ENCODE results near the gene SCIN.

DNA sequence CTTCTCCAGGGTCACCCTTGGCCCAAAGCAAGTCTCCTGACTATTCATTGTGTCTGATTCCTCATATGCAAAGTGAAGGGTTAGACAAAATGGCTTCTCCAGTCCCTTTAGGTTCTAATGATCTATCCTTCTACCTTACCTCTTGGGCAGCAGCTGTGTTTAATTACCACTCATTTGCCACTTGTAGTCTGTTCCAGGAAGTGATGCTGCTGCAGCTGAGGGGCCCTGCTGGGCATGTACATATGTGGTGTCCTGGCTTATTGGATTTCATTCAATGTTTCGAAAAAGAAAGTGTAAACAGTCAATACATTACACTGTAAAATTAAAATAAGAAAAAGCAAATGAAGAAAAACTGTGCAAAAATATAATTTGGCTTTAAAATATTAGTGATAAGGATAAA is 36.6 kb downstream of the SCIN start:
- TF ChIP-seq RAD21 (IDR thresholded peaks at IDR 0.05; ENCODE audit: low read depth) (no peak), YY1 (IDR thresholded peaks at IDR 0.05; ENCODE audit: low read depth) (no peak), CREB1 (IDR thresholded peaks at IDR 0.05; ENCODE audit: low read depth) (no peak), TAF1 (IDR thresholded peaks at IDR 0.05; ENCODE audit: low read depth) (no peak), NFIC (IDR thresholded peaks at IDR 0.05) (no peak), FOXM1 (IDR thresholded peaks at IDR 0.05; ENCODE audit: borderline replicate concordance, low read depth) (no peak)
- TF ChIP-seq, protein P1, sequence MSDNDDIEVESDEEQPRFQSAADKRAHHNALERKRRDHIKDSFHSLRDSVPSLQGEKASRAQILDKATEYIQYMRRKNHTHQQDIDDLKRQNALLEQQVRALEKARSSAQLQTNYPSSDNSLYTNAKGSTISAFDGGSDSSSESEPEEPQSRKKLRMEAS (IDR thresholded peaks at IDR 0.05), result no peak

Measured in Ishikawa (cell line).